Activated T-cell treated with anti-CD3 and anti-CD28 coated beads, Interleukin-2, amount 50 U/mL, for 72 hours (primary cell): ENCODE measurements around the gene HECA. TPM values are rescaled to one million over a fixed set of nuclear protein-coding genes. Genes with fewer than 3 reads are reported as not detected.
A peak's percentile ranks its signal among the peaks of the same experiment; 100 is the strongest.
"Not testable (repeated sequence)": the region's sequence is repeated elsewhere in the genome, so short reads cannot be mapped to it uniquely, and the experiment has no call there.

ENCODE experiments used
- ATAC-seq, 2 donors: fragments of 150-1000 bp; cut with Tn5 transposase; replicated peaks in 1 of 2; 2 replicates each; pipeline ENCODE4 v1.10.0; 2021; ENCODE audit warnings: moderate library complexity in 2 of 2, mild to moderate bottlenecking in 1 of 2
- DNase-seq, 2 donors: peaks; one replicate each; pipeline ENCODE4 v3.0.0; 2021 to 2022; ENCODE audit warnings: mixed read lengths in 1 of 2
- H3K27ac Mint-ChIP-seq: one replicate; pipeline ENCODE4 v1.8.0; 2022; ENCODE audit warnings: mild to moderate bottlenecking, moderate library complexity, mixed read lengths
- H3K27me3 Mint-ChIP-seq: one replicate; pipeline ENCODE4 v1.8.0; 2022; ENCODE audit warnings: low read depth, mixed read lengths
- H3K36me3 Mint-ChIP-seq, 2 donors: one replicate each; pipeline ENCODE4 v1.8.0; 2022; ENCODE audit warnings: mixed read lengths in 2 of 2, mild to moderate bottlenecking in 1 of 2; ENCODE audit not compliant: insufficient read depth in 2 of 2
- H3K4me1 Mint-ChIP-seq: one replicate; pipeline ENCODE4 v1.8.0; 2022; ENCODE audit warnings: low read depth, mixed read lengths
- H3K4me3 Mint-ChIP-seq, 2 donors: one replicate each; pipeline ENCODE4 v1.8.0; 2022; ENCODE audit warnings: mild to moderate bottlenecking in 2 of 2, mixed read lengths in 2 of 2, moderate library complexity in 2 of 2
- H3K9me3 Mint-ChIP-seq, 2 donors: one replicate each; pipeline ENCODE4 v1.8.0; 2022; ENCODE audit warnings: mixed read lengths in 2 of 2
- total RNA-seq, 2 donors: library from RNA; stranded (reverse); gene quantifications; one replicate each; pipeline ENCODE4 v1.2.3, GENCODE V29; 2022

The HECA gene
- total RNA-seq, 2 donors from 2014 or later, result 77.6 to 89.7 TPM

- H3K4me1 Mint-ChIP-seq, result peaks cover 36% of the 10 kb centered on the region
Measured at GRCh38 chr6:139122823-139123222, 12.1 kb upstream of the HECA start.

DNA sequence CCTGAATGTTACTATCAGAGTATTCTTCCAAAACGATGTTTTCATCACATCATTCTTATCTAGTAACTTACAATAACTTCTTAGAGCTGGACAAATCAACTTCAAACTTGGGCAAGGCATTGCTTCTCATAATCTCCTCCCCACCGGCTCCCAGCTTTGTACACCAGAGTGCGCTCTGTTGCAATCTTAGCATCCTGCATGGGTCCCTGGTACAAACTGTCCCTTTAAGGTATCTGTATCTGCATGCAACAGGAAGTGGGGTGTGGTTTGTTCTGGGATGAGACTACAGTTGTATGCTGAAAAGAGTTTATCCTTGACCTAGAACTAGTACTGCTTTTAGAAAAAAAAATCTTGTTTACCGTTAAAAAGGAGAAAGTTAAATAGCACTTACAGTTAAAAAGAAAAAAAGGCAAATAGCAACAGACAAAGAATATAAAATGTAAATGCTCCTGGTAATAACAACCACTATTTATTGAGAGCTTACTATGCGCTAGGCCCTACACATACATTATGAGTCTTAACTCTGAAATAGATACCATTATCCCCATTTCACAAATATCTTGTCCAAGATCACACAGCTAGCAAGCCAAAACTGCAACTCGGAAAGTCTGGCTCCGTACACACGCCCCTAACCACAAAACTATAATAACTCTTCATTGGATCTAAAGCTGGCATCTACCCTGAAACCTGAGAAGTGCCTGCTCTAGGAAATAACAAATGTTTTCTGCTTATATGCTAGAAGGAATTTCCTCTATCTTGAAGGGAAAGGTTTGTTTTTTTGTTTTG lies 9.8 kb upstream of the HECA start:
- DNase-seq (peak; percentile 83 to 84), ATAC-seq (peak; percentile 98 to 99)
- H3K27me3 Mint-ChIP-seq, result no peaks in the 10 kb centered on the region
- H3K4me1 Mint-ChIP-seq, result peaks cover 42% of the 10 kb centered on the region
- H3K4me3 Mint-ChIP-seq, result peak overlapping the region; percentile 66 to 90
- peaks cover 4 to 5% of the 10 kb centered on the region in 2 donors for H3K9me3 Mint-ChIP-seq
- H3K27ac Mint-ChIP-seq, result peak overlapping the region; percentile 96
- peaks cover 5 to 9% of the 10 kb centered on the region in 2 donors for H3K36me3 Mint-ChIP-seq

More at GRCh38 chr6:139122823-139123222, 12.1 kb upstream of the HECA start:
- not testable (repeated sequence) for H3K27ac Mint-ChIP-seq, H3K27me3 Mint-ChIP-seq, H3K4me3 Mint-ChIP-seq, ATAC-seq, DNase-seq
- H3K9me3 Mint-ChIP-seq, result peaks cover 10 to 12% of the 10 kb centered on the region in 2 donors
- H3K36me3 Mint-ChIP-seq, result peaks cover 13 to 18% of the 10 kb centered on the region in 2 donors

DNA sequence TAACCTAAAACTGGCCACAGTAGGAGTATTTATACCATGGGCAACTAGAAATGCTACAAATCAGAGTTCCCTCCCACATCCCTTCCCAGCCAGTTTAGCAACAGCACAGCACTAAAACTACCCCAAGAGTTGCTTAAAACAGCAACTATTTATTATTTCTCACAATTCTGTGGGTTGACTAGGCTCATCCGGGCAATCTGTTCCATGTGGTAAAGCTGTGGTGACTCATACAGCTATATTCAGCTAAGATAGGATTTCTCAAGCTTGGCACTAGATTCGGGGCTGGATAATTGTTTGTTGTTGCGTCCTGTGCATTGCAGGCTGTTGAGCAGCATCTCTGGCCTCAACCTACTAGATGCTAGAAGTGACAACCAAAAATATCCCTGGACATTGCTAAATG lies 8.6 kb upstream of the HECA start:
- no peaks in the 10 kb centered on the region for H3K27me3 Mint-ChIP-seq

GRCh38 chr6:139126931-139127330 lies 7.9 kb upstream of the HECA start:
- Mint-ChIP-seq H3K36me3 (peaks cover 0 to 3% of the 10 kb centered on the region in 2 donors), H3K9me3 (peaks cover 0 to 2% of the 10 kb centered on the region in 2 donors), H3K4me3 (peak overlapping the region in 1 of 2 donors; percentile 90), H3K4me1 (peaks cover 58% of the 10 kb centered on the region), H3K27me3 (no peaks in the 10 kb centered on the region), H3K27ac (peak overlapping the region; percentile 96)
- ATAC-seq, result no peak
- DNase-seq, result no peak

More for the DNA sequence above, 8.6 kb upstream of the HECA start:
- H3K9me3 Mint-ChIP-seq, result peaks cover 0 to 2% of the 10 kb centered on the region in 2 donors
- peaks cover under 1 to 3% of the 10 kb centered on the region in 2 donors for H3K36me3 Mint-ChIP-seq
- H3K4me1 Mint-ChIP-seq, result peaks cover 51% of the 10 kb centered on the region
- H3K4me3 Mint-ChIP-seq, result peak overlapping the region; percentile 11 to 90
- DNase-seq, result no peak
- ATAC-seq, result peak; percentile 49 to 62
- peak overlapping the region; percentile 96 for H3K27ac Mint-ChIP-seq

GRCh38 chr6:139129284-139129683 lies 5.6 kb upstream of the HECA start:
- ATAC-seq (no peak), DNase-seq (no peak)
- Mint-ChIP-seq H3K4me3 (no peak overlapping the region), H3K9me3 (peaks cover 0 to 2% of the 10 kb centered on the region in 2 donors), H3K27me3 (no peaks in the 10 kb centered on the region), H3K27ac (no peak overlapping the region), H3K36me3 (peaks cover 0 to 3% of the 10 kb centered on the region in 2 donors), H3K4me1 (peaks cover 81% of the 10 kb centered on the region)

- DNase-seq (no peak), ATAC-seq (no peak)
- Mint-ChIP-seq H3K4me3 (peak overlapping the region; percentile 70 to 80), H3K27ac (peak overlapping the region; percentile 84), H3K27me3 (no peaks in the 10 kb centered on the region), H3K9me3 (peaks cover 0 to under 1% of the 10 kb centered on the region in 2 donors), H3K4me1 (peaks cover 69% of the 10 kb centered on the region), H3K36me3 (peaks cover 6 to 9% of the 10 kb centered on the region in 2 donors)
Measured at GRCh38 chr6:139131736-139132280, 3.1 kb upstream of the HECA start.

- ATAC-seq (no peak), DNase-seq (no peak)
- no peaks in the 10 kb centered on the region for H3K9me3 Mint-ChIP-seq
- H3K4me1 Mint-ChIP-seq, result peaks cover 75% of the 10 kb centered on the region
- peak overlapping the region; percentile 74 to 81 for H3K4me3 Mint-ChIP-seq
- peak overlapping the region; percentile 88 for H3K27ac Mint-ChIP-seq
- H3K36me3 Mint-ChIP-seq, result peaks cover 14 to 22% of the 10 kb centered on the region in 2 donors
- no peaks in the 10 kb centered on the region for H3K27me3 Mint-ChIP-seq
Measured at GRCh38 chr6:139133262-139134063, 1.4 kb upstream of the HECA start.

DNA sequence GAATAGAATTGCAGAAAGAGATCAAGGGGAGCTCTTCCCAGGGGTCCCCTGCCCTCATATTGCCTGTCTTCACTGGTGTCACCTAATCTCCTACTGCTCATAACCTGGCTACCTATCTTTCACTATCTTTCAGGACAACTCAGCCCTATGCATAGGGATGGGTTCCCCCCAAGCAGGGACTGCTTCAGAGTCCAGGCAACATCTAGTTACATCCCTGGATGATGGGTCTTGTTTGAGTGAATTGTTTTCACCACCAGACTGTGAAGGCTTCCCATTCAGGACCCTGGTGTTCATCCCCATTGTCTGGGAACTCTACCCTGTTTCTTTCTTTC lies 850 bp upstream of the HECA start:
- H3K27ac Mint-ChIP-seq, result no peak overlapping the region
- no peaks in the 10 kb centered on the region for H3K27me3 Mint-ChIP-seq
- no peaks in the 10 kb centered on the region for H3K9me3 Mint-ChIP-seq
- ATAC-seq (no peak), DNase-seq (no peak)
- H3K4me3 Mint-ChIP-seq, result peak overlapping the region; percentile 74 to 81
- peaks cover 78% of the 10 kb centered on the region for H3K4me1 Mint-ChIP-seq
- peaks cover 14 to 23% of the 10 kb centered on the region in 2 donors for H3K36me3 Mint-ChIP-seq

GRCh38 chr6:139135578-139136545 lies 982 bp downstream of the HECA start:
- H3K36me3 Mint-ChIP-seq, result peaks cover 17 to 23% of the 10 kb centered on the region in 2 donors
- no peaks in the 10 kb centered on the region for H3K9me3 Mint-ChIP-seq
- H3K4me1 Mint-ChIP-seq, result peaks cover 85% of the 10 kb centered on the region
- DNase-seq (peak; percentile 81 to 82), ATAC-seq (peak; percentile 56 to 60)
- H3K27me3 Mint-ChIP-seq, result no peaks in the 10 kb centered on the region
- H3K4me3 Mint-ChIP-seq, result peak overlapping the region; percentile 86 to 91
- H3K27ac Mint-ChIP-seq, result peak overlapping the region; percentile 93

- peaks cover 17 to 29% of the 10 kb centered on the region in 2 donors for H3K36me3 Mint-ChIP-seq
- peaks cover 77% of the 10 kb centered on the region for H3K4me1 Mint-ChIP-seq
- no peaks in the 10 kb centered on the region for H3K27me3 Mint-ChIP-seq
Measured at GRCh38 chr6:139137706-139138105, 2.8 kb downstream of the HECA start.

GRCh38 chr6:139140854-139141253 lies 6.0 kb downstream of the HECA start:
- peak overlapping the region; percentile 95 for H3K27ac Mint-ChIP-seq
- H3K36me3 Mint-ChIP-seq, result peaks cover 15 to 45% of the 10 kb centered on the region in 2 donors
- H3K4me1 Mint-ChIP-seq, result peaks cover 88% of the 10 kb centered on the region
- not testable (repeated sequence) for DNase-seq, H3K9me3 Mint-ChIP-seq, ATAC-seq, H3K27me3 Mint-ChIP-seq
- peak overlapping the region; percentile 86 to 91 for H3K4me3 Mint-ChIP-seq

More at GRCh38 chr6:139137706-139138105, 2.8 kb downstream of the HECA start:
- ATAC-seq (no peak), DNase-seq (no peak)
- Mint-ChIP-seq H3K4me3 (peak overlapping the region; percentile 86 to 91), H3K27ac (peak overlapping the region; percentile 93), H3K9me3 (no peaks in the 10 kb centered on the region)

DNA sequence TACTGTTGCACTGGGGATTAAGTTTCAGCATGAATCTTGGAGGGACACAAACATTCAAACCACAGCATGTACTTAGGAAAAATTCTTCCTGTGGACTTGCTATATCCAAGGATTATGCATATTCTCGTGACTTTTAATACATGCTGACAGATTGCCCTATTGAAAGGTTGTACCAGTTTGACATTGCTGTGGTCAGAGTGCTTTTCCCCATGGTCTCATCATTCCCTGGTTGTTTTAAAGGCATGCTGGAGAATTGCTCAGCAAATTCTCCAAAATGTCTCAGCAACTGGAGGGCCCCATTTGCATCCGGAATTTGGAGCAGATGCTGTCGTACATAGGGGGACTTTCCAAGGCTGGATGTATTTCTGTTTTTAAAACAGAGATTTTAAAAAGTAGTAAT lies 7.4 kb downstream of the HECA start:
- no peak for DNase-seq
- Mint-ChIP-seq H3K27ac (peak overlapping the region; percentile 49), H3K4me1 (peaks cover 90% of the 10 kb centered on the region), H3K4me3 (peak overlapping the region; percentile 82 to 97), H3K9me3 (no peaks in the 10 kb centered on the region), H3K27me3 (no peaks in the 10 kb centered on the region), H3K36me3 (peaks cover 7 to 34% of the 10 kb centered on the region in 2 donors)
- ATAC-seq, result no peak
